Activated CD4-positive, alpha-beta memory T cell treated with anti-CD3 and anti-CD28 coated beads for 36 hours (primary cell): Measurements from ENCODE around the gene RGS17. TPM values are rescaled to one million over a fixed set of nuclear protein-coding genes. Genes with fewer than 3 reads are reported as not detected.
A peak's percentile ranks its signal among the peaks of the same experiment; 100 is the strongest.

ENCODE experiments used
- CTCF ChIA-PET: fragments of 350-600 bp; sonication (Branson Sonifier 250); formaldehyde crosslinking; loops from one replicate; lab custom pipeline; 2021; ENCODE audit warnings: antibody characterized with exemption, inconsistent platforms; lab: Charles Lee
- POLR2A ChIA-PET: fragments of 350-600 bp; sonication (Branson Sonifier 250); formaldehyde crosslinking; loops from one replicate; lab custom pipeline; 2021; ENCODE audit warnings: antibody characterized with exemption; lab: Charles Lee
- DNase-seq: peaks from one replicate; pipeline ENCODE4 v3.0.0-alpha.2; 2020
- H3K27ac Mint-ChIP-seq: one replicate; pipeline ENCODE4 v1.8.0; 2021; ENCODE audit warnings: mixed read lengths
- H3K27me3 Mint-ChIP-seq: one replicate; pipeline ENCODE4 v1.8.0; 2021; ENCODE audit warnings: mixed read lengths
- H3K36me3 Mint-ChIP-seq: one replicate; pipeline ENCODE4 v1.8.0; 2021; ENCODE audit warnings: mixed read lengths
- H3K4me1 Mint-ChIP-seq: one replicate; pipeline ENCODE4 v1.8.0; 2021; ENCODE audit warnings: low read depth, mixed read lengths
- H3K4me3 Mint-ChIP-seq: one replicate; pipeline ENCODE4 v1.8.0; 2021; ENCODE audit warnings: mild to moderate bottlenecking, mixed read lengths
- H3K9me3 Mint-ChIP-seq: one replicate; pipeline ENCODE4 v1.8.0; 2021; ENCODE audit warnings: mixed read lengths
- intact Hi-C: fragments of 100-400 bp; cut with micrococcal nuclease; formaldehyde crosslinking; loops from one replicate; pipeline ENCODE4 v1.15.1; 2023
- total RNA-seq, 2 experiments: library from RNA; stranded (reverse); gene quantifications; one replicate each; pipeline ENCODE4 v1.2.3, GENCODE V29; 2021

RGS17 gene, protein sequence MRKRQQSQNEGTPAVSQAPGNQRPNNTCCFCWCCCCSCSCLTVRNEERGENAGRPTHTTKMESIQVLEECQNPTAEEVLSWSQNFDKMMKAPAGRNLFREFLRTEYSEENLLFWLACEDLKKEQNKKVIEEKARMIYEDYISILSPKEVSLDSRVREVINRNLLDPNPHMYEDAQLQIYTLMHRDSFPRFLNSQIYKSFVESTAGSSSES
- not detected for total RNA-seq

GRCh38 chr6:153131037-153131981 is at the start of gene RGS17:
Gene RGS17, minus strand, starts transcription at chr6:153131282. Its CDS starts 87,264 bp downstream, at chr6:153044018.
- intact Hi-C loops = no loop called here
- Mint-ChIP-seq H3K4me3 (peak within 1 kb of the TSS; percentile 70), H3K9me3 (no peaks in the 10 kb centered on the region), H3K36me3 (no peaks in the 10 kb centered on the region), H3K27ac (no peak within 1 kb of the TSS), H3K27me3 (peaks cover 35% of the 10 kb centered on the region), H3K4me1 (peaks cover 13% of the 10 kb centered on the region)
- CTCF ChIA-PET = no interaction called here
- DNase-seq = peak; percentile 49
- POLR2A ChIA-PET = no interaction called here

DNA sequence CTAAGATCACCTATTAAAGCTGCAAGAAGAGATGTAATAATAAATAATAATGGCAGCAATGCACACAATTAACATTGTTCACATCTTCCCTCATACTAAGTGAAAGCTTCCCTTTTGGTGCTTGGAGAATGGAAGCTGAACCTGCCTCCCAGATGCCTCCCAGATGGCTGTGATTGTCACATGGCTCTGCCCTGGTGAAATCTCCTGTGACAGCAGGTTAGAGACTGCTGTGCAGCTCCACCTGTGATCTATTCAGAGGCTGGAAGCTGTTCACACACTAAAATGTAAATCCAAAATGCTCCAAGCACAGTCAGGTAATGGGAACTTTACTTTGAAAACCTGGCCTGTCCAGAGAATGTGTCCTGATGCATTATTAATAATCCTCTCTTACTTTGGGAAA is 41.7 kb upstream of the RGS17 start:
- Mint-ChIP-seq H3K27me3 (no peaks in the 10 kb centered on the region), H3K4me1 (no peaks in the 10 kb centered on the region), H3K9me3 (no peaks in the 10 kb centered on the region), H3K36me3 (no peaks in the 10 kb centered on the region), H3K4me3 (no peak overlapping the region), H3K27ac (no peak overlapping the region)
- ChIA-PET CTCF (no interaction called here), POLR2A (no interaction called here)
- no peak for DNase-seq
- intact Hi-C loops = no loop called here

- CTCF ChIA-PET = no interaction called here
- H3K27ac Mint-ChIP-seq = no peak overlapping the region
- intact Hi-C loops = no loop called here
- no peak for DNase-seq
- no peaks in the 10 kb centered on the region for H3K4me1 Mint-ChIP-seq
- H3K27me3 Mint-ChIP-seq = no peaks in the 10 kb centered on the region
- no peak overlapping the region for H3K4me3 Mint-ChIP-seq
- POLR2A ChIA-PET = no interaction called here
- H3K36me3 Mint-ChIP-seq = no peaks in the 10 kb centered on the region
- H3K9me3 Mint-ChIP-seq = no peaks in the 10 kb centered on the region
These were observed 39.4 kb upstream of the RGS17 start for GRCh38 chr6:153170511-153170910.

DNA sequence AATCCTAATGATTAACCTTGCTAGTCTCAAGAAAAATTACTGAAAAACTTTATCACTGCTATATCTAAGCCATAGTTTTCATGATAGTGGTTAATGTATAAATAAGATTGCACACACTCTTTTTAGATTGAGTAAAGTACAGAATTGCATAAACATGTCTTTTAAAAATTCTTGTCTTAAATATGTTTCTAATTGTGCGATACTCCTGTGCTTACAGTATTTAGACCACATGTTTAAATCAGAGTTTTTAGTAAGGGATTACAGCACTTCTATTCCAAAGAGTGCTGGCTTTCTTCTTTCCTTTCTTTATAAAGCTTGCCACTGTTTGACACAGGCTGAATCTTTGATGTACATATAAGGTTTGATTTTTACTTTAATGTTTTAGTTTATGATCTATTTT is 36.8 kb upstream of the RGS17 start:
- CTCF ChIA-PET = no interaction called here
- H3K27me3 Mint-ChIP-seq = no peaks in the 10 kb centered on the region
- H3K9me3 Mint-ChIP-seq = no peaks in the 10 kb centered on the region
- H3K27ac Mint-ChIP-seq = no peak overlapping the region
- no peak overlapping the region for H3K4me3 Mint-ChIP-seq
- intact Hi-C loops = no loop called here
- H3K4me1 Mint-ChIP-seq = no peaks in the 10 kb centered on the region
- H3K36me3 Mint-ChIP-seq = no peaks in the 10 kb centered on the region
- no peak for DNase-seq
- POLR2A ChIA-PET = no interaction called here

DNA sequence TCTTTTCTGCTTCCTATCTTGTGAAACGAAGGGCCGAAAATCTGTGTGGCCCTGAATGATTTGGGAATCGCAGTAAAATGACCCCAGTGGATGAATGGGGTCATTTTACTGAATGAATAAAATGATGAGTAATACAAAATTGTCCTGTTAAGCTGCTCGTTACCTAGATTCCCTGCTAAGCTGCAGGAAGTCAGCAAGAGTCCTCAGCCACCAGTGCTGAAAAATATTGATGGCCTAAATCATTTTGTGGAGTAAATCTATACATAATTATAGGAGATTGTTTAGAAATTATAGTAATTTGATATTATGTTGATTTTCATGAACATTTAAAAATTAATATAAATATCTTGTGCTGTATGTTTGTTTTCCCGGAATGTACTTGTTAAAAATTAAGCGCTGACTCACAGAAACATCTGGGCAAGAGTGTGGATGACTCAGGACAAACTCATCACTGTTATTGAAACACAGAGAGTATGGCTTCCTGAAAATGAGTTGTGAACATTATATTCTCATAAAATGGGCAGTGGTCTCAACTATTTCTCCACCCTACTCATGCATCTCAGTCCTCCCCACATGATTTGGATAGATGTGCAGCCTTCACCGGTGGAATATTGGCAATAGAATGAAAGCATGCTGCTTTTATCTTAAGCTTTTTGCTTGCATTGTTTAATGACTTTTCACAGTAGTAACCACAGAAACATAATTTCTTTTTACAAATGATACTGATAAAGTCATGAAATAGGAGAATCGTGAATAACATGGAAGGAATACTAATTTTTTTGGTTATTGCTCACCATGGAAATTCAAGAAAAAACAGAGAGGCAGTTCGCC is 36.2 kb upstream of the RGS17 start:
- intact Hi-C loops = no loop called here

GRCh38 chr6:153162646-153163045 is 31.6 kb upstream of the RGS17 start:
- Mint-ChIP-seq H3K4me1 (no peaks in the 10 kb centered on the region), H3K27me3 (peaks cover 8% of the 10 kb centered on the region), H3K4me3 (no peak overlapping the region), H3K9me3 (no peaks in the 10 kb centered on the region), H3K36me3 (no peaks in the 10 kb centered on the region), H3K27ac (no peak overlapping the region)
- intact Hi-C loops = no loop called here
- DNase-seq = no peak
- POLR2A ChIA-PET = no interaction called here
- CTCF ChIA-PET = interaction anchor here (0.6 kb wide), 1 partner anchor 72 kb away, joined by 3 read pairs; no protein-coding TSS in a partner anchor

More for the DNA sequence above, 36.2 kb upstream of the RGS17 start:
- no peaks in the 10 kb centered on the region for H3K4me1 Mint-ChIP-seq
- H3K27me3 Mint-ChIP-seq = no peaks in the 10 kb centered on the region
- no peak for DNase-seq
- CTCF ChIA-PET = interaction anchor here (0.7 kb wide), 1 partner anchor 28 kb away, joined by 3 read pairs; no protein-coding TSS in a partner anchor
- no peaks in the 10 kb centered on the region for H3K36me3 Mint-ChIP-seq
- H3K9me3 Mint-ChIP-seq = no peaks in the 10 kb centered on the region
- H3K4me3 Mint-ChIP-seq = no peak overlapping the region
- H3K27ac Mint-ChIP-seq = no peak overlapping the region
- POLR2A ChIA-PET = no interaction called here

- Mint-ChIP-seq H3K36me3 (no peaks in the 10 kb centered on the region), H3K4me1 (no peaks in the 10 kb centered on the region), H3K27me3 (peaks cover 8% of the 10 kb centered on the region), H3K27ac (no peak overlapping the region), H3K9me3 (no peaks in the 10 kb centered on the region), H3K4me3 (no peak overlapping the region)
- ChIA-PET POLR2A (no interaction called here), CTCF (interaction anchor here (0.6 kb wide), 1 partner anchor 71 kb away, joined by 3 read pairs; no protein-coding TSS in a partner anchor)
- DNase-seq = no peak
- intact Hi-C loops = no loop called here
These were observed 31.1 kb upstream of the RGS17 start for GRCh38 chr6:153162172-153162571.

- CTCF ChIA-PET = no interaction called here
- Mint-ChIP-seq H3K27ac (no peak overlapping the region), H3K36me3 (no peaks in the 10 kb centered on the region), H3K4me3 (no peak overlapping the region), H3K27me3 (peaks cover 8% of the 10 kb centered on the region), H3K9me3 (no peaks in the 10 kb centered on the region), H3K4me1 (no peaks in the 10 kb centered on the region)
- POLR2A ChIA-PET = no interaction called here
- DNase-seq = no peak
- intact Hi-C loops = no loop called here
These were observed 29.1 kb upstream of the RGS17 start for GRCh38 chr6:153160221-153160620.

DNA sequence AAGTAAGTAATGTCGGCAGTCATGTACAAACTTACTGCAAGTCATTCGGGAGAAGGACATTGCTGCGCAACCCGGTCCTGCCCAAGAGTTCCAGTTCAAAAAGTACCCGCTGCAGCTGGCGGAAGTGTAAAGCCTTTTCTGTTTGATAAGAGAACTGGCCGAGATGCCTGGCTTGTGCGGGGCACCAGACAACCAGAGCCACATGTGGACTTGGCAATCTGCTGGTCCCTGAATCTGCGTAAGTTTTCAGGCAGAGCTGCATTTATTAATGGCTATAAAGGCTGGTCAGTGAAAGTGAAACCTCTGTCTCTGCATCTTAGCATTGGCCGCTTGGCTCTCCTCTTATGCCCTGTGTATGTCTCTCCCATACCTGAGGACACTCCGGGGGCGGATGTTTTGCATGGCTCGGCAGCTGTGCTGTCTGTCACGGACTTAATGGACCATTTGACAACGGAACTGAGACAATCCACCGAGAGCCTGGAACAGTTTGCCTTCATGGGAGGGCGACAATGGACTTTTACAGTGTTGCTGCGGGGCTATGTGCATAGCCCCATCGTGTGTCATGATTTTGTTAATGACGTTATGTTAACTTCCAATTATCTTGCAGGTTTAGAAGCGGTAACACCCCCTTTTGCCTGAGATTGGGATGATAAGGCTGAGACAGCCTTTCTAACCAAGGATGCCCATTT is 19.8 kb upstream of the RGS17 start:
- intact Hi-C loops = no loop called here
- POLR2A ChIA-PET = no interaction called here
- H3K27ac Mint-ChIP-seq = no peak overlapping the region

DNA sequence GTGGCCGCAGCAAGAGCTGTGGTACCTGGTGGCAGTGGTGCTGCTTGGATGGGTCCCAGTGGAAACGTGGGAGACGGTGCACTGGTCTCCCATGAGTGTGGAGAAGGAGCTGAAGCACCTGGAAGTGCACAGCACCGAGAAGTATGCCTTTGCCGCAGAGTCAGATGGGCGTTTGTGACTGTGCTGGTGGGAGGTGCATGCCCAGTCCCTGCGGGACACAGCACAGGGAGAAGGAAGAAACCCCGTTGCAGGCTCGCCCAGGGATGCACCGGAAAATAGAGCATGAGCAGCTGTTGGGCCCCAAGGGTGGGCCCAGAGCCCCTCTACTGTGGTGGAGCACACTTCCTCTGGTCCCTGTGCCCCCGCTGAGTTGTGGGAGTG is 19.3 kb upstream of the RGS17 start:
- no peaks in the 10 kb centered on the region for H3K36me3 Mint-ChIP-seq
- no peak overlapping the region for H3K4me3 Mint-ChIP-seq
- intact Hi-C loops = no loop called here
- no peak overlapping the region for H3K27ac Mint-ChIP-seq
- no peaks in the 10 kb centered on the region for H3K27me3 Mint-ChIP-seq
- CTCF ChIA-PET = no interaction called here
- POLR2A ChIA-PET = no interaction called here
- H3K4me1 Mint-ChIP-seq = no peaks in the 10 kb centered on the region
- no peak for DNase-seq
- H3K9me3 Mint-ChIP-seq = peaks cover 4% of the 10 kb centered on the region

More for the DNA sequence above, 19.8 kb upstream of the RGS17 start:
- DNase-seq = no peak
- Mint-ChIP-seq H3K36me3 (no peaks in the 10 kb centered on the region), H3K4me1 (no peaks in the 10 kb centered on the region), H3K27me3 (no peaks in the 10 kb centered on the region), H3K9me3 (peaks cover 4% of the 10 kb centered on the region), H3K4me3 (no peak overlapping the region)
- CTCF ChIA-PET = no interaction called here

DNA sequence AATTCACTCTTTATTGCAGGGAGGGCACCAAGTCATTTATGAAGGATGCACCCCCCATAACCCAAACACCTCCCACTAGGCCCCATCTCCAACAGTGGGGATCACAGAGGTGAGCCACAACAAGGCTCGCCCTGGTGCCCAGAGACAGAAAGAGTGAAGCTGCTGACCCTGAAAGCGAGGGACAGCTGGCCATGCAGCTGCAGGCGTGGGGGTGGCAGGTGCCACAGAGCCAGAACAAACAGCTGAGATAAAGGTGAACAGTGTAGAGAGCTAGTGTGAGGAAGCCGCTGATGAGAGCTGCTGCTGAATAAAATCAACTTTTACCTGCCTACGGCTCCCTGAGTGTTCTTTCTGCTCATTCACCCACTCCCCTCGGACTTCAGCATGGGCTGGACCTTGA is 18.8 kb upstream of the RGS17 start:
- Mint-ChIP-seq H3K27ac (no peak overlapping the region), H3K4me3 (no peak overlapping the region), H3K36me3 (no peaks in the 10 kb centered on the region), H3K9me3 (peaks cover 4% of the 10 kb centered on the region), H3K4me1 (no peaks in the 10 kb centered on the region), H3K27me3 (no peaks in the 10 kb centered on the region)
- ChIA-PET CTCF (no interaction called here), POLR2A (no interaction called here)
- no peak for DNase-seq
- intact Hi-C loops = no loop called here
